ENCODE data around the gene TRIM44. TPM values are rescaled to one million over a fixed set of nuclear protein-coding genes. Genes with fewer than 3 reads are reported as not detected.

TRIM44 gene
- total RNA-seq, 3 donors from 2014 or later, result 43.0 to 83.6 (median 43.9) TPM

DNA sequence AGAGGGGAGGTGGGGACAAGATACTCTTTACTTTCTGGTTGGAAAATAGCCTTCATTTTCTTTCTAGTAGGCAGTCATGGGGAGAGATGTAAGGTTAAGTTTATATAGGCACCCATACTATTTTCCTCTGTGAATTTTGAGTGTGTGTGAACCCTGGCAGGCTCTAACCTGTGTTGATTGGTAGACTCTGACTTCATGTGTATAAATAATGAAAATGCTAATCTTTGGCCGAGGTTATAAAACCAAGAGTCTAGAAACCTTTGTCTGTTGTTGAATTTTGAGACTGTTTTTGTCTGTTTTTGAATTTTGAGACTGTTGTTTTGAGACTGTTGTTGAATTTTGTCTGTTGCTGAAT is 14.0 kb downstream of the TRIM44 start:
- ATAC-seq (peak; percentile 7), DNase-seq (no peak)
- Histone ChIP-seq H3K36me3 (ENCODE audit: low read depth) (no peaks in the 10 kb centered on the region), H3K4me1 (ENCODE audit: low read depth) (peaks cover 13% of the 10 kb centered on the region), H3K4me3 (no peak overlapping the region), H3K9me3 (no peaks in the 10 kb centered on the region)
- intact Hi-C loops (cut with DNase I, micrococcal nuclease), result no loop called here
- TF ChIP-seq, protein P1, sequence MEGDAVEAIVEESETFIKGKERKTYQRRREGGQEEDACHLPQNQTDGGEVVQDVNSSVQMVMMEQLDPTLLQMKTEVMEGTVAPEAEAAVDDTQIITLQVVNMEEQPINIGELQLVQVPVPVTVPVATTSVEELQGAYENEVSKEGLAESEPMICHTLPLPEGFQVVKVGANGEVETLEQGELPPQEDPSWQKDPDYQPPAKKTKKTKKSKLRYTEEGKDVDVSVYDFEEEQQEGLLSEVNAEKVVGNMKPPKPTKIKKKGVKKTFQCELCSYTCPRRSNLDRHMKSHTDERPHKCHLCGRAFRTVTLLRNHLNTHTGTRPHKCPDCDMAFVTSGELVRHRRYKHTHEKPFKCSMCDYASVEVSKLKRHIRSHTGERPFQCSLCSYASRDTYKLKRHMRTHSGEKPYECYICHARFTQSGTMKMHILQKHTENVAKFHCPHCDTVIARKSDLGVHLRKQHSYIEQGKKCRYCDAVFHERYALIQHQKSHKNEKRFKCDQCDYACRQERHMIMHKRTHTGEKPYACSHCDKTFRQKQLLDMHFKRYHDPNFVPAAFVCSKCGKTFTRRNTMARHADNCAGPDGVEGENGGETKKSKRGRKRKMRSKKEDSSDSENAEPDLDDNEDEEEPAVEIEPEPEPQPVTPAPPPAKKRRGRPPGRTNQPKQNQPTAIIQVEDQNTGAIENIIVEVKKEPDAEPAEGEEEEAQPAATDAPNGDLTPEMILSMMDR (IDR thresholded peaks at IDR 0.05), result no peak

DNA sequence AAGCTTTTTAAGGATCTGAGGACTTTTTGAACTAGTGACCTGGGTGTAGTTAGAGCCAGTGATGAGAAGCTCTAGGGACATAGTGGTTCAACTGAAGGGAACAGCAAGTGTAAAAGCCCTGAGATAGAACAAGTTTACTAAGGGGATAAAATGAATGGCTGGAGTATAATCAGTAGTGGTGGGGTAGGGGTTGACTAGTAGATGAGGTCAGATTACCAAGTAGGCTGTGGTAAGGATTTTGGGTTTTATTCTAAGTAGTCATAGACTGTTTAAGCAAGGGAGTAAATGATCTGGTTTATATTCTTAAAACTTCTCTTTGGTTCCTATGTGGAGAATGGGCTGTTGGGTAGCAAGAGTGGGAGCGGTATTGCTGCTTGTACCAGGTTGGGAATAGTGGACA is 15.3 kb downstream of the TRIM44 start:
- Histone ChIP-seq H3K4me1 (ENCODE audit: low read depth) (peaks cover 21% of the 10 kb centered on the region), H3K9me3 (no peaks in the 10 kb centered on the region), H3K36me3 (ENCODE audit: low read depth) (no peaks in the 10 kb centered on the region), H3K4me3 (no peak overlapping the region)
- intact Hi-C loops (cut with DNase I, micrococcal nuclease), result no loop called here
- DNase-seq (no peak), ATAC-seq (no peak)
- TF ChIP-seq, protein P1 (IDR thresholded peaks at IDR 0.05), result no peak

DNA sequence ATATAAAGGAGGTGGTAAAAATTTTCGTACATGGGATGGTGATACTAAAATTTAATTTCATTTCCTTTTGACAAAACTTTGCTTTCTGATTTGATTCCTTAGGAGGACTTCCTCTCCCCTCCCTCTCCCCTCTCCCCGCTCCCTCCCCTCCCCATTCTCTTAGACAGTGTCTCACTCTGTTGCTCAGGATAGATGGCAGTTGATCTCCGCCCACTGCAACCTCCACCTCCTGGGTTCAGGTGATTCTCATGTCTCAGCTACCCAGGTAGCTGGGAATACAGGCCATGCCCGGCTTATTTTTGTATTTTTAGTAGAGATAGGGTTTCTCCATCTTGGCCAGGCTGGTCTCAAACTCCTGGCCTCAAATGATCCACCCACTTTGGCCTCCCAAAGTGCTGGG is 15.9 kb downstream of the TRIM44 start:
- Histone ChIP-seq H3K4me3 (no peak overlapping the region), H3K36me3 (ENCODE audit: low read depth) (no peaks in the 10 kb centered on the region), H3K4me1 (ENCODE audit: low read depth) (peaks cover 21% of the 10 kb centered on the region), H3K9me3 (no peaks in the 10 kb centered on the region)
- ATAC-seq (no peak), DNase-seq (no peak)
- intact Hi-C loops (cut with DNase I, micrococcal nuclease), result no loop called here
- TF ChIP-seq, protein P1 (IDR thresholded peaks at IDR 0.05), result no peak

DNA sequence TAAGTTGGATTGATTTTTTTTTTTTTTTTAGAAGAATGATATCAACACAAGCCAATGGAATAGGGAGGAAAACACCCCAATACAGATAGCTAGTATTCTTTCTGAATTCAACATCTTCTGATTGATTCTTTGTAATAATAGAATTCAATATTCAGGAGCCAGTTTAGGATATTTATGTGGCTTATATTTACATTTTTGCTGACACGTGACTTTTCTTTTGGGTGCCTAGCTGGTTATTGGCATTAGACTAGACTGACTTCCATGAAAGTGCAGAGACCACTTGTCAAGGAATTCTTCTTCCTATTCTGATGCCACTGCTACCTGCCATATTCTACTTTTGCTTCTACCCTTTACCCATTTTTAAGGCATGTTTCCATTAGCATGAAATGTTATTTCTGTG is 16.4 kb downstream of the TRIM44 start:
- H3K9me3 ChIP-seq, result no peaks in the 10 kb centered on the region
- intact Hi-C loops (cut with DNase I, micrococcal nuclease), result no loop called here
- H3K4me3 ChIP-seq, result no peak overlapping the region
- ATAC-seq (no peak), DNase-seq (no peak)
- TF ChIP-seq, protein P1 (IDR thresholded peaks at IDR 0.05), result no peak
- no peaks in the 10 kb centered on the region for H3K36me3 ChIP-seq (ENCODE audit: low read depth)
- H3K4me1 ChIP-seq (ENCODE audit: low read depth), result peaks cover 21% of the 10 kb centered on the region

DNA sequence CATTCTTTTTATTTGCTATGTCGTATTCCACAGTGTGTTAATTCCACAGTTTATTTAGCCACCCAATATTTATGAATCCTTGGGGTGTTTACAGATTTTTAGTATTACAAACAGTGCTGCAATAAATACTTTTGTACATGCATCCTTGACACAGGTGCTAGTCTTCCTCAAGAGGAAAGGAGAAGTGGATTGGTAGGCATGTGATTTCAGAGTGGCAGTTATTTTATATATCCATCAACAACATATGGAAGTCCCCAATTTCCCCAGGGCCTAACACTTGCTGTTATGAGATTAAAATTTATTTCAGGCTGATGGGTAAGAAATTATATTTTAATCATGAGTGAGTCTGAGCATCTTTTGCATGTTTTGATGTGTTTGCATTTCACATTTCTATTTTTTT is 17.9 kb downstream of the TRIM44 start:
- ATAC-seq (no peak), DNase-seq (no peak)
- Histone ChIP-seq H3K4me3 (no peak overlapping the region), H3K9me3 (no peaks in the 10 kb centered on the region), H3K36me3 (ENCODE audit: low read depth) (no peaks in the 10 kb centered on the region), H3K4me1 (ENCODE audit: low read depth) (peaks cover 21% of the 10 kb centered on the region)
- TF ChIP-seq, protein P1 (IDR thresholded peaks at IDR 0.05), result no peak
- intact Hi-C loops (cut with DNase I, micrococcal nuclease), result no loop called here

DNA sequence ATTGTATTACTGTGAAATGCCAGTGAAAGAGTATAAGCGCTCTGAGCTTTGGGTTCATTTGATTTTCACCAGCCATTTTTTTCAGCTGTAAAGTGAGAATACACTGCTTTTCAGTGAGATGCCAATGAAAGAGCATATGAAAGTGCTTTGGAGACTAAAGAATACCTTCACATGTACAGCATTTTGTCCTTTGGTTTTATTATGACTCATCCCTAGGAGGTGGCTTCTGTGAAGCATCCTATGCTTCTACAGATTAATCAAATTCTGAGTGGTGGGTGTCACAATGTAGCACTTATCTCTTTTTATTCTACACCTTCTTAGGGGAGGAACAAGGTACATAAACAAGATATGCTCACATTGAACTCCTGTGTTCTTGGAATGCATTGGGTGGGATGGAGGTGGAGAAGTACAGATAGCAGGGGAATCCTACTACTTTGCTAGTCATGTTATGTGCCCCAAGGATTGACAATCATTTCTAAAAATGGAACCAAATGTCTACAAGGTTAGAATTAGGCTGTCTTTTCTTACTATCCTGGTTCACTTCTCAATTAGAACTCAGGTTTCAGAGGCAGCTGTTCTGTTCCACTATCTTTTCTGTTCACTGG is 18.7 kb downstream of the TRIM44 start:
- no peak for ATAC-seq
- Histone ChIP-seq H3K36me3 (ENCODE audit: low read depth) (no peaks in the 10 kb centered on the region), H3K4me1 (ENCODE audit: low read depth) (peaks cover 14% of the 10 kb centered on the region), H3K9me3 (no peaks in the 10 kb centered on the region), H3K4me3 (no peak overlapping the region)
- TF ChIP-seq, protein P1 (IDR thresholded peaks at IDR 0.05), result no peak
- no peak for DNase-seq
- intact Hi-C loops (cut with DNase I, micrococcal nuclease), result no loop called here
